ENCODE measurements around the gene TNFRSF4.
"Not testable (repeated sequence)": the region's sequence is repeated elsewhere in the genome, so short reads cannot be mapped to it uniquely, and the experiment has no call there.

The TNFRSF4 gene

GRCh38 chr1:1179983-1180861 is 33.7 kb downstream of the TNFRSF4 start:
- DNase-seq: no peak

- no peak for DNase-seq
Measured at GRCh38 chr1:1179346-1179982, 34.5 kb downstream of the TNFRSF4 start.

DNA sequence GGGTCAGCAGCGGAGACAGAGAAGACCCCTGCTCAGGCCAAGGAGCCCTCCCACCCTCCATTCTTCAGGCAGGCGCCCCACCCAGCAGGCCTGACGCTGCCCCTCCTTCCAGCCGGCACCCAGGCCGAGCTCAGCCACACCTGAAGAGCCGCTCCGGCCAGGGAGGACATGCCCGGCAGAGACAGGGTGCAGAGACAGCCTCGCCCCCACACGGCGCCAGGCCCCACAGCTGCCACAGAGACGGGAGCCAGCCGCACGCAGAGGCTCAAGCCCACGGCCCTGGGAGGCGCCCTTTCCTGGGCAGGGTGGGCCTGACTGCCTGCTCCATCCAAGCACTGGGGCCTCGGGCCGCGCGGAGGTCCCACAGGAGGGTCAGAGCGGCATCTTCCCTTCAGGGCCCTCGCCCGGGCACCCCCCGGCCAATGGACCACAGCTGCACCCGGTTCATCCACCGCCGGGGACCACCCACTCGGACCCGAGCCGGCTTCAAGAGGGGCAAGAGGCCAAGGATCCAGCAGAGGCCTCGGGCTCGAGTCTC is 35.1 kb downstream of the TNFRSF4 start:
- no peak for DNase-seq

GRCh38 chr1:1177452-1178206 is 36.3 kb downstream of the TNFRSF4 start:
- no peak for DNase-seq

DNA sequence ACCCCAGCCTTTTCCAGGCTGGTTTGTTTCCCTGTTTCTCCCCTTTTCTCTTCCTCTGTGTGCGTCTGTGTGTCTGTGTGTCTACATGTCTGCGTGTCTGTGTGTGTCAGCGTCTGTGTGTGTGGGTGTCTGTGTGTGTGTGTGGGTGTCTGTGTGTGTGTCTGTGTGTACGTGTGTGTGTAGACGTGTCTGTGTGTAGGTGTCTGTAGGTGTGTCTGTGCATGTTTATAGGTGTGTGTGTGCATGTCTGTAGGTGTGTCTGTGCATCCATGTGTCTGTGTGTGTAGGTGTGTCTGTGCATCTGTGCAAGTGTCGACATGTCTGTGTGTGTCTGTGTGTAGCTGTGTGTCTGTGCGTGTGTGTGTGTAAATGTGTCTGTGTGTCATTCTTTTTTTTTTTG is 37.0 kb downstream of the TNFRSF4 start:
- no peak for DNase-seq

- DNase-seq: not testable (repeated sequence)
Measured at GRCh38 chr1:1176063-1176761, 37.7 kb downstream of the TNFRSF4 start.

DNA sequence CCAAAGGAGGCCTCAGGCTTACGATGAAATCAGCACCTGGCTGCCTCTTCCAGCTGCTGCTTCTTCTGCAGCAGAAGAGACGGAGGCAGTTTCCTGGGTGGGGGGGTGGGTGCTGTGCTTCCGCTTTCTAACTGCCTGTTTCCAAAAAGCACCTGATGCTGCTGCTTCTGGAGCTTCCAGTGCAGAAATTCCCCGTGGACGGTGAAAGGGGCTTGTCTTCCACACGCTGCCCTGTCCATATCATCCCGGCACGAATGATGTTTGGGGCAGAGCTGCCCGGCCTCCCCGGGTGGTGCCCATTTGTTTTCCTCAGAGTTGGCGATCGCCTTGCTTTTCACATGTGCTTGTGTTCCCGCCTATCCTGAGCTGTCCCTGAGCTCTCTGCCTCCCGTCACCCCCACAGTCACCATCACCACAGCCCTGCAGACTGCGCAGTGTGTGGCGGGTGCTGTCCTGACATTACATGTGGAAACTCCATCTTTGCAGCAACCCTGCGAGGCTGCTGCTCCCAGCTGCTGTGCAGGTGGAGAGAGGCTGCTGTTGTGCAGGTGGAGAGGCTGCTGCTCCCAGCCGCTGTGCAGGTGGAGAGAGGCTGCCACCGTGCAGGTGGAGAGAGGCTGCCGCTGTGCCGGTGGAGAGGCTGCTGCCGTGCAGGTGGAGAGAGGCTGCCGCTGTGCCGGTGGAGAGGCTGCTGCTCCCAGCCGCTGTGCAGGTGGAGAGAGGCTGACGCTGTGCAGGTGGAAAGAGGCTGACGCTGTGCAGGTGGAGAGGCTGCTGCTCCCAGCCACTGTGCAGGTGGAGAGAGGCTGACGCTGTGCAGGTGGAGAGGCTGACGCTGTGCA is 38.5 kb downstream of the TNFRSF4 start:
- no peak for DNase-seq

- peak; percentile 40 for DNase-seq
Measured at GRCh38 chr1:1173793-1174415, 40.0 kb downstream of the TNFRSF4 start, which contains the start of gene TTLL10. Gene TTLL10 (plus strand): TSS chr1:1173880. CDS start chr1:1179216, 5,336 bp downstream.

DNA sequence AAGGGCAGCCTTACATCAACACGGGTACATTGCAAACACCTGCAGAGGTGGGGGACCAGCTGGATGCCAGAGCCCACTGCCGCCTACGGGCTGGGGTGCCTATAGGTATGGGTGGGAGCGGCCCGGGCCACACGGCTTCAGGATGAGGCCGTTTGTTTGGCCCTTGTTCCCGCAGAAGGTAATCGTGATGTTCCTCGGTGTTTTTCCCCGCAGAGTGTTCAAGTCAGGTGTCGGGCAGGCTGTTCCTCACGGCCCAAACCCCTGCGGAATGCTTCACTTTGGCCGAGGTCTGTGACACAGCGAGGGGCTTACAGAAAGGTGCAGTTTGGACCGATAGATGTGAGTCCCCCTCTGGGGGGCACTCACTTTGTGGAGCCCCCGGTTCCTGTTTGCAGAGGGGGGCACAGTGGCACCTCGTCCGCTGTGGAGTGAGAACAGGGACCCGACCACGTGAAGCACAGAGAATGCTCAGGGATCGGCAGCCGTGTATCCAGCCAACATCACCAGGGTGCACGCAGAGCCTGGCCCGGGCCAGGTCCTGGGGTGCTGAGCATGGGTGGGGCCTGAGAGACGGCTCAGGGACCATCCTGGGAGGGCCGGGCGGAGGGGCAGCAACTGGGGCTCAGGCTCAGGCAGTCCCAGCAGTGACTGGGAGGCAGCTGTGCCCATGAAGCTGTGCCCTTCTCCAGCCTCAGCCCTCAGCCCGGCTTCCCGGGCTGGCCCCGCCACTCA is 40.7 kb downstream of the TNFRSF4 start:
- DNase-seq: no peak

DNA sequence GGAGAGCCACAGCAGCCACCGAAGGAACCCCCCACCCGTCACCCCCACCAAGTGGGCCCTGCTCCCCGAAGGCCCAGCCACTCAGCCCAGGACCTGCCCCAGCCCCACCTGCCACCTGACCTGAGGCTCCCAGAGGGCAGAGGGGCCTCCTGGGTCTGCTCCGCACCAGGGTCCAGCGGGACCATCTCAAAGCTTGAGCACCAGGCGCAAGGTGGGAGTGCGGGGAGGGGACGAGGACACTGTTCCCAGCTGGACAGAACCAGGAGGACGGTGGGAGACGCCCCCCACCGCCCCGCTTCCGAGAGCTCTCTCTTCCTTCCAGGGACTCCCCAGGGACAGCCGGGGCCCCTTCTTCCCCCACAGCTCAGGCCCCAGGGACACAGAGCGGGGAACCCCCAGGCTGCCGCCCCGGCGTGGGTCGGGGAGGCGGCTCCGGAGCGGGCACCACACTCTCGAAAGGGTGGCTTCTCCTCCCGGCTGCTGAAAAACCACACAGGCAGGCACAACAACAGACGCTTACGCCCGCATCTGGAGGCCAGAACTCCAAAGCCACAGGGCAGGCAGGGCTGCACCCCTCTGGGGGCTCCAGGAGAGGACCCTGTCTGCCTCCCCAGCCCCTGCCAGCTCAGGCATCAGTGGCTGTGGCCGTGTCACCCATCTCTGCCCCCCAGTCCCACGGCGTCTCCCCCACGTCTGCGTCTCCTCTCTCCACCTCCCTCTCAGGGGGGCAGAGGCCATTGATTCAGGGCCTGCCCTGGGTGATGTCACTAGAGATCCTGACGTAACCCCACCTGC is 42.2 kb downstream of the TNFRSF4 start:
- peak; percentile 30 for DNase-seq

GRCh38 chr1:1171161-1171545 is 42.8 kb downstream of the TNFRSF4 start:
- no peak for DNase-seq

- DNase-seq: no peak
Measured at GRCh38 chr1:1170215-1171091, 43.5 kb downstream of the TNFRSF4 start.

- no peak for DNase-seq
Measured at GRCh38 chr1:1169429-1170214, 44.3 kb downstream of the TNFRSF4 start.

GRCh38 chr1:1168451-1169411 is 45.2 kb downstream of the TNFRSF4 start:
- no peak for DNase-seq

GRCh38 chr1:1167841-1168450 is 46.0 kb downstream of the TNFRSF4 start:
- DNase-seq: no peak

GRCh38 chr1:1167398-1167821 is 46.5 kb downstream of the TNFRSF4 start:
- no peak for DNase-seq

Data from T-helper 9 cell (primary cell).